22Rv1 (cell line): ENCODE results near the gene AMER3.
"Not testable (repeated sequence)": the region's sequence is repeated elsewhere in the genome, so short reads cannot be mapped to it uniquely, and the experiment has no call there.

Experiments
- H3K27ac ChIP-seq: fragments of 450-650 bp; 2 replicates; pipeline ENCODE4 v1.5.1; 2017
- CTCF ChIP-seq: fragments of 450-650 bp; IDR thresholded peaks from 2 replicates; pipeline ENCODE4 v1.5.1; 2017; ENCODE audit warnings: mild to moderate bottlenecking
- ZFX ChIP-seq: fragments of 450-650 bp; IDR thresholded peaks from 2 replicates; pipeline ENCODE4 v1.6.1; 2017; ENCODE audit warnings: antibody characterized with exemption, borderline replicate concordance

AMER3 gene

GRCh38 chr2:130755256-130756052, at the start of gene AMER3:
AMER3 (plus strand) TSS chr2:130755540; CDS start chr2:130762073, 6,533 bp downstream.
- H3K27ac ChIP-seq, result peak within 1 kb of the TSS; percentile 74
- TF ChIP-seq CTCF, result no peak
- no peak for TF ChIP-seq ZFX

- not testable (repeated sequence) for H3K27ac ChIP-seq
Observed at GRCh38 chr2:130714795-130715194, 40.5 kb upstream of the AMER3 start.

- H3K27ac ChIP-seq, result no peak overlapping the region
- TF ChIP-seq CTCF (no peak), ZFX (no peak)
Observed at GRCh38 chr2:130720036-130720435, 35.3 kb upstream of the AMER3 start.

- H3K27ac ChIP-seq, result no peak overlapping the region
- TF ChIP-seq ZFX (no peak), CTCF (no peak)
Observed at GRCh38 chr2:130720528-130720927, 34.8 kb upstream of the AMER3 start.

GRCh38 chr2:130724455-130724854, 30.9 kb upstream of the AMER3 start:
- TF ChIP-seq ZFX, result no peak
- TF ChIP-seq CTCF, result no peak
- H3K27ac ChIP-seq, result no peak overlapping the region

- peak overlapping the region; percentile 68 for H3K27ac ChIP-seq
- TF ChIP-seq CTCF (no peak), ZFX (no peak)
Observed at GRCh38 chr2:130726614-130727180, 28.6 kb upstream of the AMER3 start.

GRCh38 chr2:130727286-130727924, 27.9 kb upstream of the AMER3 start:
- H3K27ac ChIP-seq, result peak overlapping the region; percentile 68

More at GRCh38 chr2:130727286-130727924, 27.9 kb upstream of the AMER3 start:
- TF ChIP-seq CTCF (no peak), ZFX (no peak)
